Measurements from ENCODE around the gene DIAPH1. TPM values are rescaled to one million over a fixed set of nuclear protein-coding genes. Genes with fewer than 3 reads are reported as not detected.

The DIAPH1 gene
- total and polyA plus RNA-seq, 11 donors: 29.9 to 137 (median 61.5) TPM

- H3K4me1 ChIP-seq: peaks cover 0 to 18% (median 11%) of the 10 kb centered on the region in 12 donors
- TF ChIP-seq, protein P1, sequence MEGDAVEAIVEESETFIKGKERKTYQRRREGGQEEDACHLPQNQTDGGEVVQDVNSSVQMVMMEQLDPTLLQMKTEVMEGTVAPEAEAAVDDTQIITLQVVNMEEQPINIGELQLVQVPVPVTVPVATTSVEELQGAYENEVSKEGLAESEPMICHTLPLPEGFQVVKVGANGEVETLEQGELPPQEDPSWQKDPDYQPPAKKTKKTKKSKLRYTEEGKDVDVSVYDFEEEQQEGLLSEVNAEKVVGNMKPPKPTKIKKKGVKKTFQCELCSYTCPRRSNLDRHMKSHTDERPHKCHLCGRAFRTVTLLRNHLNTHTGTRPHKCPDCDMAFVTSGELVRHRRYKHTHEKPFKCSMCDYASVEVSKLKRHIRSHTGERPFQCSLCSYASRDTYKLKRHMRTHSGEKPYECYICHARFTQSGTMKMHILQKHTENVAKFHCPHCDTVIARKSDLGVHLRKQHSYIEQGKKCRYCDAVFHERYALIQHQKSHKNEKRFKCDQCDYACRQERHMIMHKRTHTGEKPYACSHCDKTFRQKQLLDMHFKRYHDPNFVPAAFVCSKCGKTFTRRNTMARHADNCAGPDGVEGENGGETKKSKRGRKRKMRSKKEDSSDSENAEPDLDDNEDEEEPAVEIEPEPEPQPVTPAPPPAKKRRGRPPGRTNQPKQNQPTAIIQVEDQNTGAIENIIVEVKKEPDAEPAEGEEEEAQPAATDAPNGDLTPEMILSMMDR (IDR thresholded peaks at IDR 0.05): peak in 4 of 12 donors; percentile 16 to 41 (median 36)
- peak in 1 of 2 donors; percentile 26 for TF ChIP-seq POLR2A (IDR thresholded peaks at IDR 0.05)
- no peaks in the 10 kb centered on the region for H3K27me3 ChIP-seq
- 6 to 16% (median 9%) methylated on average over 15 to 50 of the region's 50 CpGs for WGBS, 4 donors
- peaks cover 0 to 44% (median 20%) of the 10 kb centered on the region in 9 donors for H3K36me3 ChIP-seq
- peak within 1 kb of the TSS in 7 of 12 donors; percentile 6 to 58 (median 43) for H3K27ac ChIP-seq
- H3K4me3 ChIP-seq: peak within 1 kb of the TSS; percentile 38 to 74 (median 61)
- H3K9me3 ChIP-seq: no peaks in the 10 kb centered on the region
- ATAC-seq: peak; percentile 83 to 96 (median 92)
- peak; percentile 88 to 94 (median 89) for DNase-seq
- intact Hi-C loops (cut with DNase I): no loop called here
Measured at GRCh38 chr5:141650851-141651727, 32.3 kb upstream of the DIAPH1 start, which contains the start of gene FCHSD1. TSS of gene FCHSD1 (minus strand) at chr5:141651418. CDS start at chr5:141651368, 50 bp downstream.

DNA sequence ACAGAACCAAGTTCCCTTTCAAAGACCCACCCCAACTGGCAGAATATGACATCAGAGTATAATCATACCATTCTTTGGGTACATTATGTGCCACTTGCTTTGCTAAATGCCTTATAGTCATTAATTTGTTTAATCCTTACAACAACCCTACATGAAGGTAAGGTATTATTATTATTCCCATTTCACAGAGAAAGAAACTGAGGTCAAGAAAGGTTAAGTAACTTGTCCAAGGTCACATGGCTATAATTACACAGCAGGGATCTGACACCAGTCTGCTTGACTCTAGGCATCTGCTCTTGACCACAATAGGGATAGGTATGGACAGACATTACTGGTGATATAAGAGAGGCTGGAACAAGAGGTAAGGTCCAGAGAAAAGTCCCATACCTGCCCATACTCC is 31.2 kb upstream of the DIAPH1 start:
- no peaks in the 10 kb centered on the region for H3K27me3 ChIP-seq
- H3K9me3 ChIP-seq: no peaks in the 10 kb centered on the region
- H3K4me3 ChIP-seq: no peak overlapping the region
- H3K36me3 ChIP-seq: peaks cover 0 to 46% (median 14%) of the 10 kb centered on the region in 9 donors
- intact Hi-C loops (cut with DNase I): no loop called here
- no peak overlapping the region for H3K27ac ChIP-seq
- DNase-seq (no peak), ATAC-seq (no peak)
- peaks cover 0 to 18% (median 11%) of the 10 kb centered on the region in 12 donors for H3K4me1 ChIP-seq
- TF ChIP-seq, protein P1 (IDR thresholded peaks at IDR 0.05): no peak
- no peak for TF ChIP-seq POLR2A (IDR thresholded peaks at IDR 0.05)

GRCh38 chr5:141649056-141649688 is 30.4 kb upstream of the DIAPH1 start:
- no peaks in the 10 kb centered on the region for H3K27me3 ChIP-seq
- H3K9me3 ChIP-seq: no peaks in the 10 kb centered on the region
- ATAC-seq: no peak
- no peak for DNase-seq
- peaks cover 0 to 18% (median 11%) of the 10 kb centered on the region in 12 donors for H3K4me1 ChIP-seq
- WGBS, 4 donors: 93 to 94% (median 94%) methylated on average over 17 of the region's 17 CpGs
- no peak overlapping the region for H3K27ac ChIP-seq
- intact Hi-C loops (cut with DNase I): no loop called here
- H3K36me3 ChIP-seq: peaks cover 0 to 50% (median 15%) of the 10 kb centered on the region in 9 donors
- no peak for TF ChIP-seq POLR2A (IDR thresholded peaks at IDR 0.05)
- TF ChIP-seq, protein P1 (IDR thresholded peaks at IDR 0.05): no peak
- H3K4me3 ChIP-seq: no peak overlapping the region

DNA sequence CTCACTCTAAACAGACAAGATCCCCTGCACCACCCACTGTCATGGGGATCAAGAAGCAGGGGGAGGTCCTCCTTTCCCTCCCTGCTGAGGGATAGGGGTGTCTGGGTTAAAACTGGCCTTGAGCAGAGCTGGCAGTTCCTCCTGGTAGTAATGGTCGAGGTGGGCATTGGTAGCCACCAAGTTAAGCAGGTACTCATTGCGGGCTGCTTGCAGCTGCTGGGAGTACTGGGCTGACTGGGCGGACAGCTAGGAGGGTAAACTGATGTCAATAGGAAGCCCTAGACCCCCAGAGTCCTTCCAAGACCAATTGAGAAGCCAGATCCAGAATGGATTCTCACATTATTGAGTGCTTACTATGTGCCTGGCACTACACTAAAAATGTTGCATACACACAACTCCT is 29.1 kb upstream of the DIAPH1 start:
- no peak overlapping the region for H3K27ac ChIP-seq
- no peaks in the 10 kb centered on the region for H3K9me3 ChIP-seq
- 84 to 94% (median 92%) methylated on average over 3 of the region's 3 CpGs for WGBS, 4 donors
- no peaks in the 10 kb centered on the region for H3K27me3 ChIP-seq
- intact Hi-C loops (cut with DNase I): no loop called here
- no peak overlapping the region for H3K4me3 ChIP-seq
- H3K36me3 ChIP-seq: peaks cover 0 to 48% (median 12%) of the 10 kb centered on the region in 9 donors
- TF ChIP-seq, protein P1 (IDR thresholded peaks at IDR 0.05): no peak
- no peak for TF ChIP-seq POLR2A (IDR thresholded peaks at IDR 0.05)
- DNase-seq (no peak), ATAC-seq (no peak)
- peaks cover 0 to 18% (median 11%) of the 10 kb centered on the region in 12 donors for H3K4me1 ChIP-seq
